SK-N-SH (cell line): ENCODE measurements around the gene CD320. TPM values are rescaled to one million over a fixed set of nuclear protein-coding genes. Genes with fewer than 3 reads are reported as not detected.
"Not testable (repeated sequence)": the region's sequence is repeated elsewhere in the genome, so short reads cannot be mapped to it uniquely, and the experiment has no call there.

Experiments used
- CTCF ChIA-PET: fragments of 300-600, 350-600 bp; formaldehyde crosslinking; extraction: SDS; loops from one replicate; lab custom pipeline; 2021; lab: Yijun Ruan, JAX
- POLR2A ChIA-PET: fragments of 350-600 bp; sonication (Branson Sonifier 250); formaldehyde crosslinking; extraction: SDS; loops from one replicate; lab custom pipeline; 2020; ENCODE audit warnings: antibody characterized with exemption, inconsistent platforms; lab: Yijun Ruan, JAX
- DNase-seq: peaks from one replicate; pipeline ENCODE4 v3.0.0; 2012
- H2AFZ ChIP-seq: fragments of 200-600 bp; sonication (generic); 2 replicates; pipeline ENCODE4 v1.8.1; 2016; ENCODE audit warnings: antibody characterized with exemption, mild to moderate bottlenecking, low read depth
- H3F3A ChIP-seq: fragments of 200-600 bp; sonication (generic); replicated peaks from 2 replicates; pipeline ENCODE3; 2016; ENCODE audit warnings: antibody characterized with exemption, mild to moderate bottlenecking; ENCODE audit not compliant: insufficient read depth
- H3K27ac ChIP-seq, 2 experiments: fragments of 200-500 bp in 1 of 2; fragments of 200-600 bp in 1 of 2; sonication (Bioruptor generic) in 1 of 2; sonication (generic), shearing (Covaris generic) in 1 of 2; 2 replicates each; pipeline versions ENCODE4 v1.5.1 to v1.6.1; 2014 to 2016; ENCODE audit warnings: low read depth in 2 of 2, inconsistent platforms in 1 of 2, low read length in 1 of 2, mild to moderate bottlenecking in 1 of 2, mixed read lengths in 1 of 2
- H3K27me3 ChIP-seq: fragments of 200-600 bp; sonication (generic), shearing (Covaris generic); 2 replicates; pipeline ENCODE4 v1.6.1; 2016; ENCODE audit warnings: mixed run types; ENCODE audit not compliant: insufficient read depth
- H3K36me3 ChIP-seq, 2 experiments: fragments of 200-500 bp in 1 of 2; fragments of 200-600 bp in 1 of 2; sonication (Bioruptor generic) in 1 of 2; sonication (generic) in 1 of 2; replicated peaks in 1 of 2; 2 replicates each; pipeline versions ENCODE3 to v1.5.1; 2014 to 2016; ENCODE audit warnings: low read length in 1 of 2, mild to moderate bottlenecking in 1 of 2; ENCODE audit not compliant: insufficient read depth in 2 of 2, control insufficient read depth in 1 of 2
- H3K4me1 ChIP-seq, 2 experiments: fragments of 200-500 bp in 1 of 2; fragments of 200-600 bp in 1 of 2; sonication (Bioruptor generic) in 1 of 2; sonication (generic), shearing (Covaris generic) in 1 of 2; 2 replicates each; pipeline versions ENCODE4 v1.5.1 to v1.6.1; 2014 to 2016; ENCODE audit warnings: low read depth in 1 of 2, low read length in 1 of 2, mixed run types in 1 of 2; ENCODE audit not compliant: insufficient read depth in 2 of 2, control insufficient read depth in 1 of 2
- H3K4me2 ChIP-seq: fragments of 200-600 bp; sonication (generic), shearing (Covaris generic); 2 replicates; pipeline ENCODE4 v1.6.1; 2017; ENCODE audit warnings: mixed run types
- H3K4me3 ChIP-seq, 2 experiments: fragments of 200-500 bp in 1 of 2; fragments of 200-600 bp in 1 of 2; sonication (Bioruptor generic) in 1 of 2; sonication (generic), shearing (Covaris generic) in 1 of 2; 2 replicates each; pipeline versions ENCODE4 v1.5.1 to v1.8.1; 2014 to 2016; ENCODE audit warnings: low read depth in 2 of 2, inconsistent platforms in 1 of 2, low read length in 1 of 2, mild to moderate bottlenecking in 1 of 2, mixed read lengths in 1 of 2, moderate library complexity in 1 of 2
- H3K79me2 ChIP-seq: fragments of 200-600 bp; sonication (generic); 2 replicates; pipeline ENCODE4 v1.8.1; 2017; ENCODE audit warnings: mild to moderate bottlenecking; ENCODE audit not compliant: insufficient read depth
- H3K9ac ChIP-seq: fragments of 200-600 bp; sonication (generic); 2 replicates; pipeline ENCODE4 v1.6.1; 2017; ENCODE audit warnings: mixed run types
- H3K9me2 ChIP-seq: fragments of 200-600 bp; sonication (generic); 2 replicates; pipeline ENCODE4 v1.6.1; 2017; ENCODE audit warnings: mixed run types
- H3K9me3 ChIP-seq: fragments of 200-600 bp; sonication (generic); 2 replicates; pipeline ENCODE4 v1.6.1; 2017; ENCODE audit warnings: mixed run types, mild to moderate bottlenecking, moderate library complexity
- H4K20me1 ChIP-seq: fragments of 200-600 bp; sonication (generic); 2 replicates; pipeline ENCODE4 v1.6.1; 2017; ENCODE audit warnings: mild to moderate bottlenecking, mixed run types; ENCODE audit not compliant: insufficient read depth
- EZH2phosphoT487 ChIP-seq: fragments of 200-600 bp; sonication (generic); IDR thresholded peaks from 2 replicates; pipeline ENCODE4 v1.6.1; 2017; ENCODE audit warnings: low read depth, mixed run types, mild to moderate bottlenecking, antibody characterized with exemption, moderate library complexity, borderline replicate concordance
- MEF2A ChIP-seq: IDR thresholded peaks from 2 replicates; pipeline ENCODE4 v1.4.0; 2012; ENCODE audit warnings: low read depth, borderline replicate concordance
- POLR2AphosphoS5 ChIP-seq: IDR thresholded peaks from 2 replicates; pipeline ENCODE4 v1.6.1; 2012; ENCODE audit warnings: low read depth, low read length
- RFX5 ChIP-seq: IDR thresholded peaks from 2 replicates; pipeline ENCODE4 v1.6.1; 2012; ENCODE audit warnings: mild to moderate bottlenecking, improper control_type of control experiment, low read length
- TAF1 ChIP-seq: IDR thresholded peaks from 2 replicates; pipeline ENCODE4 v1.6.1; 2012; ENCODE audit warnings: low read depth, mild to moderate bottlenecking, low read length, moderate library complexity, borderline replicate concordance
- TCF12 ChIP-seq: IDR thresholded peaks from 2 replicates; pipeline ENCODE4 v1.4.0; 2012
- TEAD4 ChIP-seq: IDR thresholded peaks from 2 replicates; pipeline ENCODE4 v1.4.0; 2012; ENCODE audit warnings: mild to moderate bottlenecking, borderline replicate concordance; ENCODE audit not compliant: insufficient read depth
- WGBS: methylation state at CpG from one replicate; pipeline ENCODE4 v1.1.6; 2017; ENCODE audit warnings: low lambda C conversion rate; 5-methylcytosine and 5-hydroxymethylcytosine counted together
- polyA plus RNA-seq, 3 experiments: library from polyadenylated mRNA; depleted of rRNA; stranded (reverse); fragments of >200 nt; gene quantifications; 2 replicates each; pipeline ENCODE4 v1.2.3, GENCODE V29; 2012
- TF ChIP-seq, protein P1 (sequence below): IDR thresholded peaks from 2 replicates; pipeline ENCODE4; 2012
- TF ChIP-seq, protein P2 (sequence below): IDR thresholded peaks from 2 replicates; pipeline ENCODE4 v1.4.0; 2012; ENCODE audit warnings: low read depth, borderline replicate concordance
- TF ChIP-seq, protein P3 (sequence below): fragments of 150-350 bp; IDR thresholded peaks from 2 replicates; pipeline ENCODE4 v1.6.1; 2016; ENCODE audit warnings: mild to moderate bottlenecking, low read depth, low read length

CD320 gene
- polyA plus RNA-seq, 1 of the 3 experiments (the other 2 are of a cell fraction) = 129 TPM

DNA sequence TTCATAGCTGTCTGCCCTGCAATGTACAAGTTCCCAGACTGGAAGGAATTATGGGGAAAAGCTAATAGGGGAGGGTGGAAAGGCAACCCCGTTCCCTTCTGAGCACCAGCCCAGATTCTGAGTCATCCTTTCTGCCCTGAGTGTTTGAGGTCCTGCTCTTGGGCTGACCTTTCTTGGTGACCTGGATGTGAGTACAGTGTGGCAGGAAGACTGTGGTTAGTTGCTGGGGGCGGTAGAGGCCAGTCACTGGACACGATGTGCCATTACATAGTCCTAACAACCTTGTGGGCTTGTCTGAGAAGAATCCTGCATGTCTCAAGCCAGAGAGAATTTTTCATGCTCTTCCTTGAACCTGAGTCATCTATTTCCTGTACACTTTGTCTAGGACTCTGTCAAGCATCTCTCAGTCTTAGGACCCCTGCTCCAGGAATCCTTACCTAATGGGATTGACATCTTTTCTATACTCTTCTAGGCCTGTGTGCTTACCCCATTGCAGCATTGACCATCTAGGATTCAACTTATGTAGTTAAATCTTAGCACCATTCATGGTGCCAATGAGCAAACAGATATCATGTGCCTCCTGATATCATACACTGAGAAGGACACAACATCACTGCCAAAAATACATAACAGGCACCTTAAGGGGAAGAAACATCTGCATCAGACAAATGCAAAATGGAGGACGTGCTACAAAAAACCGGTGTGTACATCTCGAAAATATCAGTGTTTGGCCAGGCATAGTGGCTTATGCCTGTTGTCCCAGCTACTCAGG is 47.7 kb upstream of the CD320 start (continued):
- TF ChIP-seq, protein P1, sequence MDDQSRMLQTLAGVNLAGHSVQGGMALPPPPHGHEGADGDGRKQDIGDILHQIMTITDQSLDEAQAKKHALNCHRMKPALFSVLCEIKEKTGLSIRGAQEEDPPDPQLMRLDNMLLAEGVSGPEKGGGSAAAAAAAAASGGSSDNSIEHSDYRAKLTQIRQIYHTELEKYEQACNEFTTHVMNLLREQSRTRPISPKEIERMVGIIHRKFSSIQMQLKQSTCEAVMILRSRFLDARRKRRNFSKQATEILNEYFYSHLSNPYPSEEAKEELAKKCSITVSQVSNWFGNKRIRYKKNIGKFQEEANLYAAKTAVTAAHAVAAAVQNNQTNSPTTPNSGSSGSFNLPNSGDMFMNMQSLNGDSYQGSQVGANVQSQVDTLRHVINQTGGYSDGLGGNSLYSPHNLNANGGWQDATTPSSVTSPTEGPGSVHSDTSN = peak; percentile 61
- TF ChIP-seq TAF1 = no peak
- TF ChIP-seq TEAD4 = peak; percentile 76
- TF ChIP-seq TCF12 = peak; percentile 92
- TF ChIP-seq MEF2A = no peak; the same call in 1 of the 2 replicates
- TF ChIP-seq, protein P2, sequence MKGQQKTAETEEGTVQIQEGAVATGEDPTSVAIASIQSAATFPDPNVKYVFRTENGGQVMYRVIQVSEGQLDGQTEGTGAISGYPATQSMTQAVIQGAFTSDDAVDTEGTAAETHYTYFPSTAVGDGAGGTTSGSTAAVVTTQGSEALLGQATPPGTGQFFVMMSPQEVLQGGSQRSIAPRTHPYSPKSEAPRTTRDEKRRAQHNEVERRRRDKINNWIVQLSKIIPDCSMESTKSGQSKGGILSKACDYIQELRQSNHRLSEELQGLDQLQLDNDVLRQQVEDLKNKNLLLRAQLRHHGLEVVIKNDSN = no peak
- TF ChIP-seq EZH2phosphoT487 = no peak
- TF ChIP-seq POLR2AphosphoS5 = peak; percentile 49; the same call in 1 of the 2 replicates
- TF ChIP-seq, protein P3, sequence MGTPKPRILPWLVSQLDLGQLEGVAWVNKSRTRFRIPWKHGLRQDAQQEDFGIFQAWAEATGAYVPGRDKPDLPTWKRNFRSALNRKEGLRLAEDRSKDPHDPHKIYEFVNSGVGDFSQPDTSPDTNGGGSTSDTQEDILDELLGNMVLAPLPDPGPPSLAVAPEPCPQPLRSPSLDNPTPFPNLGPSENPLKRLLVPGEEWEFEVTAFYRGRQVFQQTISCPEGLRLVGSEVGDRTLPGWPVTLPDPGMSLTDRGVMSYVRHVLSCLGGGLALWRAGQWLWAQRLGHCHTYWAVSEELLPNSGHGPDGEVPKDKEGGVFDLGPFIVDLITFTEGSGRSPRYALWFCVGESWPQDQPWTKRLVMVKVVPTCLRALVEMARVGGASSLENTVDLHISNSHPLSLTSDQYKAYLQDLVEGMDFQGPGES = no peak
- TF ChIP-seq RFX5 = no peak

DNA sequence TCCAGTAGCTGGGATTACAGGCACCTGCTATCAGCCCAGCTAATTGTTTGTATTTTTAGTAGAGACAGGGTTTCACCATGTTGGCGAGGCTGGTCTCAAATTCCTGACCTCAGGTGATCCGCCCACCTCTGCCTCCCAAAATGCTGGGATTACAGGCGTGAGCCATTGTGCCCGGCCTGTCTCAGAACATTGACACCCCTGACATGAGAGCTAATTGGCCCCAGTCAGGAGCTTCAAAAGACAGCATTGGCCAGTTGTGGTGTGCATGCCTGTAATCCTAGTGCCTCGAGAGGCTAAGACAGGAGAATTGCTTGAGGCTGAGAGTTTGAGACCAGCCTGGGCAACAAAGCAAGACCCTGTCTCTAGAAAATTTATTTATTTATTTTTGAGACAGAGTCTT is 44.7 kb upstream of the CD320 start:
- H3K36me3 ChIP-seq, H3K9me2 ChIP-seq, DNase-seq, H4K20me1 ChIP-seq, H3K9ac ChIP-seq, POLR2A ChIA-PET, H3K9me3 ChIP-seq, H3K27me3 ChIP-seq, H3K4me3 ChIP-seq, H3K79me2 ChIP-seq, H3K27ac ChIP-seq: not testable (repeated sequence)
- H3K4me2 ChIP-seq = peak overlapping the region; percentile 71; the same call in 1 of the 2 replicates
- H3K4me1 ChIP-seq = peaks cover 0 to 12% of the 10 kb centered on the region in 2 experiments; a peak in 2 of 4 replicates
- 77% methylated on average over 4 of the region's 5 CpGs for WGBS
- H2AFZ ChIP-seq = peak overlapping the region; percentile 56; the same call in 1 of the 2 replicates
- H3F3A ChIP-seq = peaks cover 36% of the 10 kb centered on the region
- CTCF ChIA-PET = interaction anchor here (1.2 to 3.8 kb wide), 20 partner anchors 10 to 302 kb away, joined by 3 to 78 read pairs (median 14); partner anchors contain the start of genes CD320, KANK3, MARCHF2 and RAB11B
